GM19193 (cell line): ENCODE data around the gene NUDT8.

Source experiments
- POLR2A ChIP-seq: IDR thresholded peaks from 4 replicates; pipeline ENCODE4 v1.6.1; 2011; ENCODE audit not compliant: insufficient read depth, insufficient read length; ENCODE audit errors: extremely low read depth

Gene NUDT8

DNA sequence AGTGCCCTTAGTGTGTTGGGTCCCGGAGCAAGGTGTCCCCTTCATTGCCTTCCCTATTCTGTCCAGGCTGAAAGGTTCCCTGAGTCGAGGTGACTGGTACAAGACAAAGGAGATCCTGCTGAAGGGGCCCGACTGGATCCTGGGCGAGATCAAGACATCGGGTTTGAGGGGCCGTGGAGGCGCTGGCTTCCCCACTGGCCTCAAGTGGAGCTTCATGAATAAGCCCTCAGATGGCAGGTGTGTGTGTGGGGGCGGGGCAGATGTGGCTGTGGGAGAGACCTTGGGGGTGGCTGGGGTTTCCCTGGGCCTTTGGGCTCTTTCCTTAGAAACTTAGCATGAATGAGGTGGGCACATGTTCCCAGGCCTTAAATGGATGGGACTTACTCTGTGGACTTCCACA is 21.3 kb downstream of the NUDT8 start:
- TF ChIP-seq POLR2A = no peak

DNA sequence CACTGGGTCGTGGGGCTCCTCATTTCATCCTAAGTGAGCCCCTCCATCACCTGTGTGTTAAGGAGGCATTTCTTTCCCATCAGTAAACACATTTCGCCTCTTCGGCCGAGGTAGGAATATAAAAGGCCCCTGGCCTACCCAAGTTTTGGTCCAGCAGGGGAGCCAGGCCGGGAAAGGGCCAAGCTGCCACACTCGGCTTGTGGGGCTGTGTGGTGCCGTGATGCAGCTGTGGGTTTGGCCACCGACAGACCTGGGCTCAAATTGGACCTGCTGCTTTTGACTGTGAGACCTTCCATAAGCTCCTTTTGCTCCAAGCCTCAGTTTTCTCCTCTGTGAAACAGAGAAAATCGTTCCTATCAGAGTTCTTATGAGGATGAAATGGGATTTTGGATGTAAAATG is 22.2 kb downstream of the NUDT8 start:
- TF ChIP-seq POLR2A = no peak

DNA sequence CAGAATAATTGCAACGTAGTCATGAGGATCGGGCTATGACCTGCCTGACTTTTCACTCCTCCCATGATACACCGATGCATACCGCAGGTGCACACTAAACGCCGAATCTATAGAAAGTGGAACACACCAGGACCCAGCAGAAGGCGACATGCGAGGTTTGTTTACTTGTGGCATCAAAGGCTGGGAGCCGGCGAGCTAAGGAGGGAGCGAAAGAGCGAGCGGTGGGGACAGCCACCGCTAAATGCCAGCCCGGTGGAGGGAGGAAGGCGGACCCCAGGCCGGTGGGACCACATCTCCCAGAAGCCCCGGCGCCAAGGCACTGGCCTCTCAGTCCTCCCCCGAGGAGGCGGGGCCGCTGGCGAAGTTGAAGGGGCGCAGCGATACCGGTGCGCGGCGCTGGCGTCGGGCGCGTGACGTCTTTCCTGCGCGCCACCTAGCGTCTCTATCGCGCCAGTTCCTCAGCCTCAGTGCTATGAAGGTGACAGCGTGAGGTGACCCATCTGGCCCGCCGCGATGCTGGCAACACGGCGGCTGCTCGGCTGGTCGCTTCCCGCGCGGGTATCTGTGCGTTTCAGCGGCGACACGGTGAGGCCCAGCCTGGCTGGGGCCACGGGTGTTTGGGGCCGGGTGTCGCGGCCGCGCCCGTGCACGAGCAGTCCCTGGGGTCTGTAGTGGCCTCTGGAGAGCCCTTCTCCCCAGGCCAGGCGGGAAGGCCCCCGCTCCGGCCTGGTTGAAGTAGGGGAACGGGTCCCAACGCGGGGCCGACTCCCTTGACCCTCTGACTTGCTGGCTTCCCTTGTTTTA is 23.0 kb downstream of the NUDT8 start, which contains the start of gene NDUFV1:
TSS of gene NDUFV1 (plus strand) at position 445 of the 804 bp plus-strand sequence. CDS start at position 514, 69 bp downstream.
- TF ChIP-seq POLR2A = peak; percentile 84

DNA sequence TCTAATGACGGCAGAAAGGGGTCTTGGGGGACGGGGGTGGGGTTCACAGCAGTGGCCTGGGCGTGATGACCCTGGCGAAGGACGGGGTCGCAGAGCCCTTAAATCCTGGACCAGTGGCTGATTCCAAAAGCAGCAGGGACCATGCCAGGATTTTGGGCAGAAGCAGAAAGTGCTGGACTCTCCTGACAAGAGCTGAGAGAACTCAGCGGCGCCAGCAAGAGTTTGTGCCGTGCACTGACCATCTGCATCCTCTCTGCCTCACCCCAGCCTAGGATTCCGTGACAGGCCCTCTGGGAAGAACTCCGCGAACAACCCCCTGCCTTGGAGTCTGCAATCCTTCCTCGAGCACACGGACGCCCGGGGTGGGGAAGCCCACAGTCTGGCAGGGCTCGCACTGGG is 23.6 kb downstream of the NUDT8 start:
- TF ChIP-seq POLR2A = no peak

DNA sequence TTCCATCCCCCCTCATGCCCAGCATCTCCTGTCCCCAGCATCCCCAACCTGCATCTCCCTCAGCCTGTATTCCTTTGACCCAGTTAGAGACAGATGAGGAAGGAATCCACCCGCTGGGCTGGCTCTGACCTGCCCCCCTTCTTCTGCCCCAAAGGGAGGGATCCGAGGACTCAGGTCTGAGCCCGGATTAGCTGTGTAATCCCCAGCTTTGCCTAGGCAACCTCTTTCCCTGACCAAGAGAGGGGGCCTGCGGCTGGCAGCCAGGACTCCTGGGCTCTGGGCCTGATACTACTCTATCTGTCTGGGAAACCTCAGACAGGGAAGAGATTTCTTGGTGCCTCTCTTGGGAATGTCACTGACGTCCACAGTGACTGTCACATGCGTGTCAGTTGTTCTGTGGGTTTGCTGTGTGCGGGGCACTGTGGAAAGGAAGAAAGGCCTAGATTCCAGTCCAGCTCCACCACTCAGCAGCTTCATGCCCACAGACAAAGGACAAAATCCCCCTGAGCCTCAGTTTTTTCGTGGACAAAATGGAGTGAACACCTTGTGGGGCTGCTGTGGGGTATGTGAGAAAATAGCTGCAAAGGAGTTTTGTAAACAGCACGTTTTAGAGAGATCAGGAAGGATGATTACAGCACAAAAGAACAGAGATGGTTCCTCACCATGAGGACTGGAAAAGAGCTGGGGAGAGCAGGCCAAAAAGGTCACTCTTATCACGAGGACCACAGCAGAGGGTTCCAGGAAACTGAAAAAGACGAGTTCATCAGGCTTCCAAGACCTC is 24.3 kb downstream of the NUDT8 start:
- no peak for TF ChIP-seq POLR2A

DNA sequence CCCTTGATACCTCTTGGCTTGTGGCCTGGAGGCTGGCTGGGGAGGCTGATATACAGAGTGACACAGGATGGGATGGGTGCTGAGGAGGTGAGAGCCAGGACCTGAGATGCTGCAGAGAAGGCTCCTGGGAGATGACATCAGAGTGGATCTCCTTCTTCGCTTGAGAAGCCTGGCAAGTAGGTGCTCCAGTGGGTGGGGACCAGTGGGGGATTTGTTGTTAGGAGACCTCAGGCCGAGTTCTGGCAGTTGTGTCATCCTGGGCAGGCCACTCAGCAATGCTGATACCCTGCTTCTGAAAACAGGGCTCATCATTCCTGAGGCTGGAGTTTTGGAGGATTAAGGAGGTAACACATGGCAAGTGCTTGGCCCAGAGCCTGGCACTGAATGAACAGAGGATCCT is 24.9 kb downstream of the NUDT8 start:
- TF ChIP-seq POLR2A = no peak

DNA sequence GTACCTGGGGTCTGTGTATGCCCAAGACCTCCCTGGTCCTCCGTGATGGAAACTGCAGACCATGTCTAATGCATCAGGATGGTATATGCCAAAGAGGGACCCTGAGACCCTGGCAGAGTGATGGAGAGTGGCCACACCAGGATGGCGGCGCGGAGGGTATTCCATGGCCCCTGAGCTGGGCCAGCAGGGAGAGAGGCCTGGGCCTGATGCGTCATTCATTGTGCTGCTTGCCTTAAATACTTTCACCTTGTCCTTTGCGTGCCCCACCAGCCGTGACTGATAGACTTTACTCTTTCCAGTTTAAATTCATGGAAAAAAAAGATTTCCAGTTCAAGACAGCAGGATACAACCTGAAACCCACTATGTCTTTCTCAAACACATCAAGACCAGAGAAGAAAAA is 28.6 kb downstream of the NUDT8 start:
- no peak for TF ChIP-seq POLR2A

DNA sequence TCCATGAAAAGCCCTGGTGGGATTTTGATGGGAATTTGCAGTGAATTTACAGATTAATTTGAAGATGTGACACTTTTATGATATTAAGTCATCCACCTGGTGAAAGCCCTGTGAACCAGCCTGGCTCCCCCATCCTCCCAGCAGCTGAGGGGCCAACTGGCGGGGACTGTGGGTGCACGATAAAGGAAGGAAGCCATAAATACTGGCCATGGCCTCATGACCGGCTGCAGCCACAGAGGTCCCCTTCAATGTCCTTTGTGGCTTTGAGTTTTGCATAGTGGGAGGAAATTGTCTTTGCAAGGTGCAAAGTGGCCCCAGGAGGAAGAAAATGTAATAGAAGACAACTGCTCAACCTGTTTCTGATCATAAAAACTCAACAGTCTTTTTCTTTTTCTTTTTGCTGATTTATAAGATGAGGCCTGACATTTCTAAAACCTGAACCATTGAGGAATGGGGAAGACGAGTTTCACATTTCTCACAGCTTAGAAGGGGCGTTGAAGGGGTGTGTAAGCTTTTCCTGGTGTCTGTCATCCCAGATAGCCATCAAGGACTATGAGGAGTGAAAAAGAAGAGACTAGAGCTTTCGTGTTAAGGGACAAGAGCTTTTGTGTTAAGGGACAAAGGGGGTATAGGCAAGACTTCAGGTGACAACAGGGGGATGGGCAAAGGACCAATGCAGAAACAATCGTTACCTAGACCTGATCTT is 29.3 kb downstream of the NUDT8 start:
- no peak for TF ChIP-seq POLR2A

DNA sequence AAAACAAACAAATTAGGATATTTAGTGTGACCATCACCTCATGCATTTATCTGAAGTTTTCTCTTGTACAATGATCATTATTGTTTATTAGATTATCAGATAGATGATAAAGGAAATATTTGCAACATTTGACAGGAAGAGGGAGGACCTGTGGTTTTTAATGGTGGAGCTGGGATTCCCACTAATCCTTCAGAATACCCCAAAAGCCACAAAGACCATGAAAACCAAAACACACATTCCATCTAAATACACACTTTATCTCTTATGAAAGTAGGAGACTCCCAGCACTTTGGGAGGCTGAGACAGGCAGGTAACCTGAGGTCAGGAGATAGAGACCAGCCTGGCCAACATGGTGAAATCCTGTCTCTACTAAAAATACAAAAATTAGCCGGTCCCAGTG is 30.6 kb downstream of the NUDT8 start:
- no peak for TF ChIP-seq POLR2A

DNA sequence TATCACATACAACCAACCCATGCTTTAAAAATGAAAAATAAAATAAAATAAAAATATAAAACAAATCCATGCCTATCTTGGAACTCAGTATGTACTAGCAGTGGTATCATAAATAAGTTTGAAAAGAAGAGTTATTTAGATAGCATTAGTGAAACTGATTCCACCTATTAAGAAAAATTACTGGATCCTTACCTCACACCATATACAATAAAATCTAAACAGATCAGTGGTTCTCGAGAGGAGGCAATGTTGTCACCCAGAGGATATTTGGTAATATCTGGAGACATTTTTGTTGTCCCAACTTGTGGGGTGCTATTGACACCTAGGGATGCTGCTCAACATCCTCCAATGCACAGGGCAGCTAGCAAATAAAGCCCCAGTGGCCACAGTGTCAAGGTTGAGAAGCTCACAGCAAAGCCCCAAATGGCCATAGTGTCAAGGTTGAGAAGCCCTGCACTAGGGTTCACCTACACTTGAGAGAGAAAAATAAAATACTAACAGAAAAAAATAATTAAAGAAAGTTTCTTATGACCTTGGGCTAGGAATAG is 32.9 kb downstream of the NUDT8 start:
- no peak for TF ChIP-seq POLR2A

DNA sequence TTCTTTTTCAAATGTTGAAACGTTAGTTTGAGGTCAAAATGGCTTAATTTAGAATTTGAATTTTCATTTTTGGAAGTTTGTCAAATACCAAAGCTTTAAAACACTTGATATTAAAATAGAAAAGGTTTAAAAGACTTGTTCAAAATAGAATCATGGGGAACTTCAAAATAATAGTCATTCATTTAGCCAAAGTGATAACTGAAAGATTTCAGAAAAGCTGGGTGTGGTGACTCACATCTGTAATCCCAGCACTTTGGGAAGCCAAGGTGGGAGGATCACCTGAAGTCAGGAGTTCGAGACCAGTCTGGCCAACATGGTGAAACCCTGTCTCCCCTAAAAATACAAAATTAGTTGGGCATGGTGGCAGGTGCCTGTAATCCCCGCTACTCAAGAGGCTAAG is 35.3 kb downstream of the NUDT8 start:
- no peak for TF ChIP-seq POLR2A

DNA sequence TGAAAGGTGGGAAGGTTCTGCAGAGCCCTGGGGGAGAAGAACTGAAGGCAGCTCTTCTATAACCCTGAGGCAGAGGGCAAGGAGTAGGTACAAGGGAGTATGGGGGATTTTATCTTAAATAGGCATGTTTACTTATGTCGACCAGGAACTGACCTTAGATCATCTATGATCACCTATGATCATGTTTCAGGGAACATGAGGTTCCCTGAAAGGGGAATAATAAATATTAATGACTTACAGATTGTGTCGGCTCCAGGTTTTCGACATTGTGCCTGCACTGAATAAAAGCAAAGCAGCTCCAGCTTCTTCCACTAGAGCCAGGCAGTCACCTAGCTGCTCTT is 36.2 kb downstream of the NUDT8 start:
- TF ChIP-seq POLR2A = no peak

DNA sequence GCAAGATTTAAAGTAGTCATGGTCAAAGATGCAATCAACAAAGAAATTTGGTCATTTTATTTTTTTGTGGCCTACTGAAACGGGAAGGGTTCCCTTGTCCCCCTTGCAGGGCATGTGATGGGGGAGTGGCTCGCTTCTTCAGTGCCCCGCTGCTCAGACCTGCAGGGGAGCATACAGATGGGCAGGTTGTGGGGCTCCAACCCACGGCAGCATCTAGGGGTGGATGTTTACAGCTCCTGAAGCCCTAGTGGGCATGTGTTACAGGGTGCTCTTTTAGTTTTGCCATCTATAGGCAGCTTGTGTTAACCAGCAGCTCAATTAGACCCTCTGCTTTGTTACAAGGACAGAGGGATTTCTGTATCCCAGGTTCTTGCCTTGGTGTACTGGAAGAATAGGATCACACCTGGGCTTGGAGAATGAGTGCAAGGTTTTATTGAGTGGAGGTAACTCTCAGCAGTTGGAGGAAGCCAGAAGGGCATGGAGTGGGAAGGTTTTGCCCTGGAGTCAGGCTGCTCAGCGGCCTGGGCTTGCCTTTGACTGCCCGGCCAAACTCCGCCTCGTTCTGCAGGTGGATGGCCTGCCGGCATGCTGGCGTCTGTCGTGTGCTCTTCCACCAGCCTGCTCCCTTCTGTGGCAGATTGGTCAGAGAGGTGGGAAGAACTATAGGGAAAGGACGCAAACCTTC is 36.7 kb downstream of the NUDT8 start:
- no peak for TF ChIP-seq POLR2A

DNA sequence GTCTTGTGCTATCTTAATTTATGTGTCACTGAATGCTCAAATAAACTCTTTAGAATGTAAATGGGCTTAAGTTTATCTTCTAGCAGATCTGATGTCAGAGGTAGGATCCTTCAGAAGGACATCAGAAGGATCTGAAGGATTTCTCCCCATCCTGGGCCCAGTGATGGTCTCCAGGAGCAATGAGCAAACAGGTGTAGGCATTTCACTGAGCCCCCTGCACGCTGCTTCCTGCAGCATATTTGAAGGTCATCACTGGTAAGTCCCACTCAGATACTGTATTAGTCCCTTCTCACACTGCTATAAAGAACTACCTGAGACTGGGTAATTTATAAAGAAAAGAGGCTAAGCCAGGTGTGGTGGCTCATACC is 41.6 kb downstream of the NUDT8 start:
- no peak for TF ChIP-seq POLR2A
